GM13976 (cell line): ENCODE measurements around the gene SLC25A38.

Experiments
- DNase-seq: peaks from one replicate; pipeline ENCODE4 v3.0.0; 2012; ENCODE audit warnings: low spot score
- CTCF ChIP-seq: IDR thresholded peaks from 2 replicates; pipeline ENCODE4 v1.5.1; 2012; ENCODE audit warnings: borderline replicate concordance, mild to moderate bottlenecking; ENCODE audit not compliant: insufficient read depth; ENCODE audit errors: extremely low read depth, missing control alignments, control extremely low read depth
- in situ Hi-C: fragments of 300-500 bp; cut with MboI; formaldehyde crosslinking; loops from one replicate; pipeline ENCODE4 v1.12.0; 2022; ENCODE audit warnings: low sequenced_read_pairs, mixed read lengths, inconsistent platforms; ENCODE audit not compliant: unreplicated experiment

The SLC25A38 gene

GRCh38 chr3:39407259-39407629 lies 24.1 kb downstream of the SLC25A38 start:
- TF ChIP-seq CTCF = no peak
- DNase-seq = no peak

GRCh38 chr3:39407773-39408492 lies 24.8 kb downstream of the SLC25A38 start:
- in situ Hi-C loops = no loop called here
- TF ChIP-seq CTCF = no peak
- DNase-seq = no peak

More at GRCh38 chr3:39407259-39407629, 24.1 kb downstream of the SLC25A38 start:
- in situ Hi-C loops = no loop called here

- DNase-seq = no peak
- in situ Hi-C loops = no loop called here
- TF ChIP-seq CTCF = no peak
Observed at GRCh38 chr3:39408493-39409372, 25.6 kb downstream of the SLC25A38 start.

- no peak for TF ChIP-seq CTCF
- in situ Hi-C loops = no loop called here
- DNase-seq = no peak
Observed at GRCh38 chr3:39409514-39410136, 26.5 kb downstream of the SLC25A38 start.

- in situ Hi-C loops = no loop called here
- DNase-seq = no peak
- no peak for TF ChIP-seq CTCF
Observed at GRCh38 chr3:39410893-39411292, 27.7 kb downstream of the SLC25A38 start.

GRCh38 chr3:39412668-39413260 lies 29.6 kb downstream of the SLC25A38 start:
- no peak for TF ChIP-seq CTCF
- no peak for DNase-seq
- in situ Hi-C loops = no loop called here
